ENCODE data around the gene PALB2.
"Not testable (repeated sequence)": the region's sequence is repeated elsewhere in the genome, so short reads cannot be mapped to it uniquely, and the experiment has no call there.

PALB2 gene

GRCh38 chr16:23651943-23652468 lies 10.9 kb upstream of the PALB2 start:
- DNase-seq (ENCODE audit: low read depth) = no peak
- H3K4me3 ChIP-seq (ENCODE audit: low read depth, low read length) = no peak overlapping the region

- no peak overlapping the region for H3K4me3 ChIP-seq (ENCODE audit: low read depth, low read length)
- DNase-seq (ENCODE audit: low read depth) = no peak
Measured at GRCh38 chr16:23650674-23651416, 9.7 kb upstream of the PALB2 start.

GRCh38 chr16:23642246-23642774 lies 1.2 kb upstream of the PALB2 start:
- no peak for DNase-seq (ENCODE audit: low read depth)

GRCh38 chr16:23640615-23640930 lies 537 bp downstream of the PALB2 start:
- H3K4me3 ChIP-seq (ENCODE audit: low read depth, low read length) = peak overlapping the region; percentile 100
- DNase-seq (ENCODE audit: low read depth) = no peak

More at GRCh38 chr16:23642246-23642774, 1.2 kb upstream of the PALB2 start:
- H3K4me3 ChIP-seq (ENCODE audit: low read depth, low read length) = peak overlapping the region; percentile 100

- no peak for DNase-seq (ENCODE audit: low read depth)
Measured at GRCh38 chr16:23635958-23636357, 5.2 kb downstream of the PALB2 start.

GRCh38 chr16:23634461-23635036 lies 6.6 kb downstream of the PALB2 start:
- DNase-seq (ENCODE audit: low read depth) = no peak
- no peak overlapping the region for H3K4me3 ChIP-seq (ENCODE audit: low read depth, low read length)

More at GRCh38 chr16:23635958-23636357, 5.2 kb downstream of the PALB2 start:
- no peak overlapping the region for H3K4me3 ChIP-seq (ENCODE audit: low read depth, low read length)

GRCh38 chr16:23631874-23632273 lies 9.2 kb downstream of the PALB2 start:
- not testable (repeated sequence) for H3K4me3 ChIP-seq (ENCODE audit: low read depth, low read length); DNase-seq (ENCODE audit: low read depth)

GRCh38 chr16:23629516-23629915 lies 11.6 kb downstream of the PALB2 start:
- no peak overlapping the region for H3K4me3 ChIP-seq (ENCODE audit: low read depth, low read length)
- no peak for DNase-seq (ENCODE audit: low read depth)

- no peak overlapping the region for H3K4me3 ChIP-seq (ENCODE audit: low read depth, low read length)
- DNase-seq (ENCODE audit: low read depth) = no peak
Measured at GRCh38 chr16:23624092-23624491, 17.0 kb downstream of the PALB2 start.

- H3K4me3 ChIP-seq (ENCODE audit: low read depth, low read length) = no peak overlapping the region
- DNase-seq (ENCODE audit: low read depth) = no peak
Measured at GRCh38 chr16:23615805-23616204, 25.3 kb downstream of the PALB2 start.

GRCh38 chr16:23611936-23612335 lies 29.2 kb downstream of the PALB2 start:
- H3K4me3 ChIP-seq (ENCODE audit: low read depth, low read length) = no peak overlapping the region
- no peak for DNase-seq (ENCODE audit: low read depth)

GRCh38 chr16:23610905-23611304 lies 30.2 kb downstream of the PALB2 start:
- DNase-seq (ENCODE audit: low read depth); H3K4me3 ChIP-seq (ENCODE audit: low read depth, low read length): not testable (repeated sequence)

GRCh38 chr16:23609929-23610328 lies 31.2 kb downstream of the PALB2 start:
- H3K4me3 ChIP-seq (ENCODE audit: low read depth, low read length) = no peak overlapping the region
- DNase-seq (ENCODE audit: low read depth) = no peak

- DNase-seq (ENCODE audit: low read depth) = peak; percentile 36
- no peak overlapping the region for H3K4me3 ChIP-seq (ENCODE audit: low read depth, low read length)
Measured at GRCh38 chr16:23608194-23608593, 32.9 kb downstream of the PALB2 start.

- H3K4me3 ChIP-seq (ENCODE audit: low read depth, low read length) = no peak overlapping the region
- no peak for DNase-seq (ENCODE audit: low read depth)
Measured at GRCh38 chr16:23607726-23608125, 33.4 kb downstream of the PALB2 start.

- H3K4me3 ChIP-seq (ENCODE audit: low read depth, low read length) = no peak overlapping the region
- DNase-seq (ENCODE audit: low read depth) = no peak
Measured at GRCh38 chr16:23597003-23597756, 43.9 kb downstream of the PALB2 start.

GRCh38 chr16:23595951-23596720 lies 45.0 kb downstream of the PALB2 start, which contains the start of gene NDUFAB1:
Gene NDUFAB1, minus strand, starts transcription at chr16:23596316. Its CDS starts 26 bp downstream, at chr16:23596290.
- DNase-seq (ENCODE audit: low read depth) = peak; percentile 54
- peak within 1 kb of the TSS; percentile 73 for H3K4me3 ChIP-seq (ENCODE audit: low read depth, low read length)

GRCh38 chr16:23595246-23595950 lies 45.7 kb downstream of the PALB2 start:
- DNase-seq (ENCODE audit: low read depth) = no peak
- H3K4me3 ChIP-seq (ENCODE audit: low read depth, low read length) = peak overlapping the region; percentile 73

- DNase-seq (ENCODE audit: low read depth) = no peak
Measured at GRCh38 chr16:23594186-23594585, 46.9 kb downstream of the PALB2 start.

More at GRCh38 chr16:23594186-23594585, 46.9 kb downstream of the PALB2 start:
- H3K4me3 ChIP-seq (ENCODE audit: low read depth, low read length) = no peak overlapping the region

Measured in skeletal muscle cell (primary cell).